ENCODE measurements around the gene RUNX2. TPM values are rescaled to one million over a fixed set of nuclear protein-coding genes. Genes with fewer than 3 reads are reported as not detected.

The RUNX2 gene
- total and polyA plus RNA-seq, 8 donors: 0.09 to 3.8 (median 0.35) TPM

- DNase-seq: no peak
- Histone ChIP-seq H3K4me3 (no peak overlapping the region), H3K27me3 (no peaks in the 10 kb centered on the region), H3K27ac (peak overlapping the region in 2 of 4 donors; percentile 37 to 53), H3K36me3 (no peaks in the 10 kb centered on the region), H3K4me1 (no peaks in the 10 kb centered on the region), H3K9me3 (no peaks in the 10 kb centered on the region)
- intact Hi-C loops (cut with DNase I): no loop called here
- TF ChIP-seq CTCF (IDR thresholded peaks at IDR 0.05): no peak
- no peak for FAIRE-seq
- WGBS, 2 donors: 30 to 32% methylated on average over 4 of the region's 4 CpGs
- ATAC-seq: peak; percentile 46 to 81 (median 76)
Observed at GRCh38 chr6:45607798-45608197, 279.7 kb downstream of the RUNX2 start.

GRCh38 chr6:45608252-45608913 is 280.3 kb downstream of the RUNX2 start:
- no peaks in the 10 kb centered on the region for H3K36me3 ChIP-seq
- H3K9me3 ChIP-seq: no peaks in the 10 kb centered on the region
- H3K4me3 ChIP-seq: no peak overlapping the region
- intact Hi-C loops (cut with DNase I): no loop called here
- peak overlapping the region in 2 of 4 donors; percentile 37 to 53 for H3K27ac ChIP-seq
- peak in 3 of 4 donors; percentile 26 to 55 (median 50) for ATAC-seq
- WGBS, 2 donors: 61 to 73% methylated on average over 10 of the region's 10 CpGs
- no peak for DNase-seq
- no peak for FAIRE-seq
- no peaks in the 10 kb centered on the region for H3K4me1 ChIP-seq
- H3K27me3 ChIP-seq: no peaks in the 10 kb centered on the region
- TF ChIP-seq CTCF (IDR thresholded peaks at IDR 0.05): no peak

- no peak for FAIRE-seq
Observed at GRCh38 chr6:45609141-45609638, 281.1 kb downstream of the RUNX2 start.

GRCh38 chr6:45610374-45610773 is 282.2 kb downstream of the RUNX2 start:
- intact Hi-C loops (cut with DNase I): no loop called here
- FAIRE-seq (no peak), ATAC-seq (no peak), DNase-seq (no peak)
- H3K4me1 ChIP-seq: no peaks in the 10 kb centered on the region
- 39 to 45% methylated on average over 1 of the region's 1 CpG for WGBS, 2 donors
- H3K27ac ChIP-seq: no peak overlapping the region
- H3K36me3 ChIP-seq: no peaks in the 10 kb centered on the region
- no peak for TF ChIP-seq CTCF (IDR thresholded peaks at IDR 0.05)
- no peak overlapping the region for H3K4me3 ChIP-seq
- H3K27me3 ChIP-seq: no peaks in the 10 kb centered on the region
- H3K9me3 ChIP-seq: no peaks in the 10 kb centered on the region

More at GRCh38 chr6:45609141-45609638, 281.1 kb downstream of the RUNX2 start:
- TF ChIP-seq CTCF (IDR thresholded peaks at IDR 0.05): no peak
- Histone ChIP-seq H3K4me1 (no peaks in the 10 kb centered on the region), H3K27ac (no peak overlapping the region), H3K9me3 (no peaks in the 10 kb centered on the region), H3K27me3 (no peaks in the 10 kb centered on the region), H3K4me3 (no peak overlapping the region), H3K36me3 (no peaks in the 10 kb centered on the region)
- WGBS, 2 donors: 75 to 83% methylated on average over 6 of the region's 6 CpGs
- no peak for DNase-seq
- no peak for ATAC-seq
- intact Hi-C loops (cut with DNase I): no loop called here

GRCh38 chr6:45610832-45611231 is 282.7 kb downstream of the RUNX2 start:
- Histone ChIP-seq H3K4me3 (no peak overlapping the region), H3K36me3 (no peaks in the 10 kb centered on the region), H3K27ac (peak overlapping the region in 2 of 4 donors; percentile 47 to 52), H3K27me3 (no peaks in the 10 kb centered on the region), H3K4me1 (no peaks in the 10 kb centered on the region), H3K9me3 (no peaks in the 10 kb centered on the region)
- FAIRE-seq (peak; percentile 34), DNase-seq (no peak), ATAC-seq (peak in 2 of 4 donors; percentile 17 to 55)
- intact Hi-C loops (cut with DNase I): no loop called here
- WGBS, 2 donors: 52 to 53% methylated on average over 2 of the region's 2 CpGs
- TF ChIP-seq CTCF (IDR thresholded peaks at IDR 0.05): no peak

Data from pancreas (tissue), 10 donors.